Calu3 (cell line): ENCODE data around the gene CLASP1. TPM values are rescaled to one million over a fixed set of nuclear protein-coding genes. Genes with fewer than 3 reads are reported as not detected.

Experiments used
- BruUV-seq: library from RNA; stranded (reverse); fragments of 400-500 nt; replicated peaks from 2 replicates; lab custom pipeline; 2021; lab: Mats Ljungman, UMichigan
- CTCF ChIA-PET: fragments of 300-600 bp; sonication (Branson Sonifier 250); formaldehyde crosslinking; loops from one replicate; lab custom pipeline; 2022; ENCODE audit warnings: antibody characterized with exemption; lab: Charles Lee
- DNase-seq: peaks from one replicate; pipeline ENCODE4 v3.0.0; 2022
- H3K27ac Mint-ChIP-seq: one replicate; pipeline ENCODE4 v1.8.0; 2022; ENCODE audit warnings: mixed read lengths; ENCODE audit not compliant: unreplicated experiment
- H3K27me3 Mint-ChIP-seq: one replicate; pipeline ENCODE4 v1.8.0; 2022; ENCODE audit warnings: mixed read lengths; ENCODE audit not compliant: unreplicated experiment
- H3K36me3 Mint-ChIP-seq: one replicate; pipeline ENCODE4 v1.8.0; 2022; ENCODE audit warnings: mild to moderate bottlenecking, moderate library complexity, mixed read lengths; ENCODE audit not compliant: insufficient read depth, unreplicated experiment
- H3K4me1 Mint-ChIP-seq: one replicate; pipeline ENCODE4 v1.8.0; 2022; ENCODE audit warnings: mild to moderate bottlenecking, low read depth, mixed read lengths; ENCODE audit not compliant: unreplicated experiment
- H3K4me3 Mint-ChIP-seq: one replicate; pipeline ENCODE4 v1.8.0; 2022; ENCODE audit warnings: mild to moderate bottlenecking, low read depth, moderate library complexity, mixed read lengths; ENCODE audit not compliant: unreplicated experiment
- H3K9me3 Mint-ChIP-seq: one replicate; pipeline ENCODE4 v1.8.0; 2022; ENCODE audit warnings: low read depth, mixed read lengths; ENCODE audit not compliant: unreplicated experiment
- CTCF ChIP-seq: fragments of 200-600 bp; IDR thresholded peaks from one replicate; pipeline ENCODE4 v1.8.0; 2022; ENCODE audit warnings: antibody characterized with exemption; ENCODE audit not compliant: unreplicated experiment
- intact Hi-C: fragments of 100-400 bp; cut with micrococcal nuclease; formaldehyde crosslinking; loops from one replicate; pipeline ENCODE4 v1.10.0; 2022; ENCODE audit not compliant: unreplicated experiment
- total RNA-seq: library from RNA; stranded (reverse); gene quantifications from 2 replicates; pipeline ENCODE4 v1.2.3, GENCODE V29; 2022

The CLASP1 gene
- total RNA-seq, 1 experiment from 2014 or later: 59.7 TPM

DNA sequence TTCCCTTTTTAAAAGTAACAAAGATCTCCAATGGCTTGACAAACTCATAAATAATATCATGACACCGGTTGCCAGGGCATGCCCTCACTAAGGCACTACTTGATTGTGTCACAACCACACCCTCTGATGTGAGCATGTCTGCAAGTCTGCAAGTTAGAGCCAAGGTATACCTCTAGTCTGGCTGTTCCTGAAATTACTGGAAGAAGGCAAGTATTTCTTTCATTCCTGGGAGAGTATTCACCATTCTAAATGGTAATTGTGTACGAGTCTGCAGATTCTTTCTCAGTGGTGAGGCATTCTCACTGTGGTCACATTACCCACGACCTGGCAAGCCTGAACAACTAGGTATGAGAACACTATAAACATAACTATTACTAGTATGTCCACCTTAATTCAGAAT is 144.3 kb downstream of the CLASP1 start:
- intact Hi-C loops: no loop called here
- no TSS peak for BruUV-seq
- Mint-ChIP-seq H3K27ac (no peak overlapping the region), H3K4me1 (peaks cover 38% of the 10 kb centered on the region), H3K9me3 (peaks cover 3% of the 10 kb centered on the region), H3K4me3 (no peak overlapping the region), H3K36me3 (peaks cover 15% of the 10 kb centered on the region), H3K27me3 (no peaks in the 10 kb centered on the region)
- CTCF ChIA-PET: no interaction called here
- DNase-seq: no peak
- TF ChIP-seq CTCF: no peak

DNA sequence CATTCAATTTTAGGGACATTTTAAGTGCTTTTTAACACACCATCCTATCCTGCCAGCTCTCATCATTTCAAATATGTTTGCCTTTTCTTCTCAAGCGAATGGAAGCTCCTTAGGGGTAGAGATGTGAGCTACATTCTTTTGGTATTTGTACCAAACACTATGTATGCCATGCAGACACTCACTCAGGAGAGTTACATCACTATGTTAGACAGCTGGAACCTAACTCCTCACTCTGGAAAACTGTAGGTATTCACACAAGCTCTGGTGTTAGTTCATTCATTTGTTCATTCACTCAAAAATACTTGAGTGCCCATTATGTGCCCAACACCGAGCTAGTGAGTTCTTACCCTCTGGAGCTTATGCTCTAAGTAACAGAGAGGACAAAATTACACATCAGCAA is 144.9 kb downstream of the CLASP1 start:
- CTCF ChIA-PET: no interaction called here
- TF ChIP-seq CTCF: no peak
- Mint-ChIP-seq H3K4me1 (peaks cover 38% of the 10 kb centered on the region), H3K9me3 (peaks cover 4% of the 10 kb centered on the region), H3K4me3 (no peak overlapping the region), H3K27me3 (no peaks in the 10 kb centered on the region), H3K36me3 (peaks cover 16% of the 10 kb centered on the region), H3K27ac (no peak overlapping the region)
- intact Hi-C loops: no loop called here
- no TSS peak for BruUV-seq
- no peak for DNase-seq

- CTCF ChIA-PET: no interaction called here
- no TSS peak for BruUV-seq
- Mint-ChIP-seq H3K27ac (no peak overlapping the region), H3K4me3 (no peak overlapping the region), H3K9me3 (peaks cover 4% of the 10 kb centered on the region), H3K27me3 (no peaks in the 10 kb centered on the region), H3K36me3 (peaks cover 24% of the 10 kb centered on the region), H3K4me1 (peaks cover 38% of the 10 kb centered on the region)
- intact Hi-C loops: no loop called here
- no peak for TF ChIP-seq CTCF
- no peak for DNase-seq
These were observed 146.5 kb downstream of the CLASP1 start for GRCh38 chr2:121502781-121503180.

DNA sequence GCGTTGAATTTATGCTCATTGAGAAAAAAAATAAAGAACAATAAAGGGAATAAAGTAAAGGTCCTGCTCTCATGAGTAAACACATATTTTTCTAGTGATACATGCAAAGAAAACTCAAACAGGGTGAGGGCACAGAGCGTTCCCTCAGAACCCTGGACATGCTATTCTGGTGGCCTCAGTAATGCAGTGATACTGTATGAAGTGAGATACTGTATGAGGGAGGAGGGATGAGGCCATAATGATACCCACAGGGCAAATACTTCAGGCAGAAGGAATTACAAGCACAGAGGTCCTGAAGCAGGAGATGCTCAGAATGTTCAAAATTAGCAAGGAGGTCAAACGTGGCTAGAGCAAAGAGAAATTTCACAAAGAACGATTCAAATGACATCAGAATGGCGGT is 147.0 kb downstream of the CLASP1 start:
- Mint-ChIP-seq H3K4me1 (peaks cover 33% of the 10 kb centered on the region), H3K36me3 (peaks cover 24% of the 10 kb centered on the region), H3K4me3 (no peak overlapping the region), H3K27me3 (no peaks in the 10 kb centered on the region), H3K27ac (no peak overlapping the region), H3K9me3 (peaks cover 4% of the 10 kb centered on the region)
- CTCF ChIA-PET: interaction anchor here (1.1 kb wide), 1 partner anchor 9 kb away, joined by 3 read pairs; no protein-coding TSS in a partner anchor
- no peak for DNase-seq
- intact Hi-C loops: no loop called here
- BruUV-seq: no TSS peak
- TF ChIP-seq CTCF: no peak
